Measurements from ENCODE around the gene DGKG.

The DGKG gene

GRCh38 chr3:186280737-186281136 lies 81.3 kb downstream of the DGKG start:
- DNase-seq (ENCODE audit: low read depth in 4 of 4, low spot score in 1 of 4), result no peak

DNA sequence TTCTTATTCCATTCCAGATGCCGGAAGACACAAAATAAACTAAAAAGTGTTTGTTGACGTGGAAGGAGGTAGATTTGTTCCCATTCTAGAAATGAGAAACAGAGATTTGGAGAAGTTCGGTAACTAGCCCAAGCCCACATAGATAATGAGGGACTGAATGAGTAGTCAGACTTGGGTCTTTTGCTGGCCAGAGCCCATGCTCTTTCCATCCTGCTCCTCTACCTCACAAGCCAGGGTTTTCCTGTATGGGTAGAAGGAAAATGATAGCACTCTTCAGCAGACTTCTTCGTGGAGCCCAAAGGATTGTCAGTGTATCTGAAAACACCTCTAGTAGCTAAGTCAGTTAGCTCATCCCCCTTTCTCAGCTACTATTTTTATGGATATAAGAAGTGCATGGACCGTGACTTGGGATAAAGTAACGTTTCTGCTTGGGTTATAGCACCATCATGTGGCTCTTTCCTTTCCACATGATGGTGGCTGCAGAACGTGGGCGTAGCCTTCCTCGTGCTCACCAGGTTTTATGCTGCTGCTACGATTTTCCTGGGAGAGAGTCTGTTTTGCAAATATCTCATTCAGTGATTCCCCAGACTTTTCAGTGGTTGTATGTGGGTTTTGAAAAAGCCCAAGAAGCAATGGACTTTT lies 84.6 kb downstream of the DGKG start:
- no peak for DNase-seq (ENCODE audit: low read depth in 4 of 4, low spot score in 1 of 4)

DNA sequence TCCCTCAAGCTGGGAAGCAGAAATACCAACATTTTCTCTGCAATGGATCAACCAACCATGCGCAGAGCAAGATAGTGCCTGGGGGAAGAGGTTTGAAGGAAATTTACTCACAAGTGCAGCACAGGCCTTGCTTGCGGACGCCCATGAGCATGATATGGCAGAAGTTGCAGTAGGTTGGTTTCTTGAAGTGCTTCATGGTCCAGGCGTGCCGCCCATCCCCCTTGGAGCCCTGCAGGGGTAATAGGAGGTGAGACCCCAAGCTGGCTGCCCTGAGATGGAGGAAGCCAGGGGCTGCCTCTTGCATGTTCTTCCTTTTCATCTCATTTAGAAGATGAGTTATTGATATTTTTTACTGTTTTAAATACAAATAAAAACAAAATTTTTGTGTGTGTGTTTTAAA lies 86.6 kb downstream of the DGKG start:
- no peak for DNase-seq (ENCODE audit: low read depth in 4 of 4, low spot score in 1 of 4)

DNA sequence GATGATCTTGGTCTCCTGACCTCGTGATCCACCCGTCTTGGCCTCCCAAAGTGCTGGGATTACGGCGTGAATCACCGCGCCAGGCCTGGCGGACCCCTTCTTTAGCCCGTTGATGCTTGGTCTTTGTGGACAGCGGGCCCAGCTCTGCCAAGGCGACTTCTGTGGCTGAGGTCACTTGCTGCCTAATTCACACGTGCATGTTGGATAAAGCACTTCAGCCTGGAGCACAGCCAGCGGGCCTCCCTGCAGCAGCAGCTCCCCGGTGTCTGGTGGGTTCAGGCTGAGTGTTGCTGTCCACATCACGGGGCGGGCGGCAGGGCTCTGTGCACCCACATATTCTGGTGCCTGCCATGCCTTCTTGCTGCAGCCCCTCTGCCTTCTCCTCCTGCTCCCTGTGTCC lies 88.4 kb downstream of the DGKG start:
- DNase-seq (ENCODE audit: low read depth in 4 of 4, low spot score in 1 of 4), result no peak

GRCh38 chr3:186270701-186271100 lies 91.3 kb downstream of the DGKG start:
- DNase-seq (ENCODE audit: low read depth in 4 of 4, low spot score in 1 of 4), result no peak

DNA sequence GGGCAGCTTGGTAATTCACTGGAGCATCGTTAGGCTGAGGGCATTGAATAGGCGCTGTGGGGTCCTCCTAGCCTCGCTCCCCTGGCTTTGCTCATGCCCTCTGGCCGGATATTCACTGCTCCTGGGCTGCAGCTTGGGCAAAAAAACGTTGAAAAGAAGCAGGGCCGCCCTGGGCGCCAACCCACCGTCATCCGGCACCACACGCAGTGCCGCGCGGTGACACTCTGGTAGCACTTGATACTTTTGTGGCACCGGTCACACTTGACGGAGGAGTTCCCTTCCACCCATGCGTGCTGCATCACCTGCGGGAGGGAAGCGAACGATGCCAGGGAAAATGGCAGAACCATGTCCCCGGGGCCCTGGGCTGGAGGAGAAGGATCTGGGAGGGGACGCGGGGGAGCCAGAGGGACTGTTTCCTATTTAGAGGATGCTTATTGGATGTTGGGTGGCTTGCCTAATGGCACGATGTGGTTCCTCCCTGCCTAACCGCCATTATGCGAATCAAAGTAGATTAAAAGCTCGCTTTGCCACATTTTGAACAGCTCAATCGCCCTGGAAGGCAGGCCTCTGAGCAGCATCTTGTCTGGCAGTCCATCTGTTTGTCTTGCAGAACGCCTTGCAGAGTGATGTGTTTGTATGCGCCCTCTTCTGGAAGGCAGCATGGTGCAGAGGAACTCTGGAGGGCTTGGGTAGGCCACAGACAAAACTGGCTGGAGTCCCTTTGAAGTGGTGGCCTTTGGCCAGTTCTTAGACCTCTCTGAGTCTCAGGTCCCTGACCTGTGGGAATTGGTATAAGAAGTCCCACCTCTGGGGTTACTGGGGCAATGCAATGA lies 93.2 kb downstream of the DGKG start:
- no peak for DNase-seq (ENCODE audit: low read depth in 4 of 4, low spot score in 1 of 4)

GRCh38 chr3:186267758-186268157 lies 94.3 kb downstream of the DGKG start:
- no peak for DNase-seq (ENCODE audit: low read depth in 4 of 4, low spot score in 1 of 4)

DNA sequence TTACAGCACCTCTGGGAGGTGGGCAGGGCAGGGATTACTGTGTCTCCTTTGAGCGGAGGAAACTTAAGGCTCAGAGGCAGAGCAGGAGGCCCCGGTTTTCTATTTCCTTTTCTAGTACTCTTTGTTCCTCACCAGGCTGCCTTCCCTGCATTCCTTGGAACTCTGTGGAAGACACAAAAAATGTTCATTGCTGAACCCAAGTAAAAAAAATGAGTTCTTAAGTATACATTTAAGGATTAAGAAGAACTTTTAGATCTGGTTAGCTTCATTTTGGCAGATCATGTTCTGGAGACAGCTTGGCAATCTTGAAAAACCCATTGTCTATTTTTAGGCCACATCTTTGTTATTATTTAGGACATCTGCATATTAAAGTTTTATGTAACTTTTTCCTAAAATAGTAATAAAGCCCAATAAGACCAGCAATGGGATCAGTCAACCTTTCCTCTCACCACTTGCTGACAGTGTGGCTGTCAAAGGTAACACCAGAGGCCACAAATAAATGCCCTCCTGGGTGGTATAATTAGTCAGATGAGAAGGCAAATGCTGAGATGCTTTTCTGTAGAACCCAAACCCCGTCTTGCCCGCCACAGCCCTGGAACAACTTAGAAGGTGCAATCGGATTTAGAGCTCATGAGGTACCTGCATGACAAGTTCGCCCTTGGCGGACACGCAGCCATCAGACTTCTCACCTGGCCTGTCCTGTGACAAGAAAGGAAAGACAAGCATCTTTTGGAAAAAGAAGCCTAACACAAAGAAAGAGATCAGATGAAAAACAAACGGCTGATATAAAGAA lies 97.2 kb downstream of the DGKG start:
- no peak for DNase-seq (ENCODE audit: low read depth in 4 of 4, low spot score in 1 of 4)

- DNase-seq (ENCODE audit: low read depth in 4 of 4, low spot score in 1 of 4), result no peak
Measured at GRCh38 chr3:186261638-186262037, 100.4 kb downstream of the DGKG start.

DNA sequence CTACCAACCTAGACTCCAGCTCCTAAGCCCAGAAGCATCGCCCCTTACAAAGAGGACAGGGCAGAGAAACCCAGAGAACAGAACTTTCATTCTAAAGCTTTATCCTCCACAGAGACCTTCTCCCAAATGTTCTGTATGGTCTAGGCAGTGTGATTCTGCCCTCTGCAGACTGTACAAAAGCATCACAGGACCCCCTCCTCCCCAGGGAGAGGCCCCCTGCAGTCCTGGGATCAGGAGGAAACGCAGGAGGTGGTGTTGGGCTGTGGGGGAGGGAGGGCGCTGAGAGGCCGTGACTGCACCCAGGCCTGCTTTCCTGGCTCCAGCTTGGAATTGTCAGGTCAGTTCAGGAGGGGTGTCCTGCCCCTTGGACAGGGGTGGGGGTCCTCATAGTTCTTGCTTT lies 101.3 kb downstream of the DGKG start:
- no peak for DNase-seq (ENCODE audit: low read depth in 4 of 4, low spot score in 1 of 4)

DNA sequence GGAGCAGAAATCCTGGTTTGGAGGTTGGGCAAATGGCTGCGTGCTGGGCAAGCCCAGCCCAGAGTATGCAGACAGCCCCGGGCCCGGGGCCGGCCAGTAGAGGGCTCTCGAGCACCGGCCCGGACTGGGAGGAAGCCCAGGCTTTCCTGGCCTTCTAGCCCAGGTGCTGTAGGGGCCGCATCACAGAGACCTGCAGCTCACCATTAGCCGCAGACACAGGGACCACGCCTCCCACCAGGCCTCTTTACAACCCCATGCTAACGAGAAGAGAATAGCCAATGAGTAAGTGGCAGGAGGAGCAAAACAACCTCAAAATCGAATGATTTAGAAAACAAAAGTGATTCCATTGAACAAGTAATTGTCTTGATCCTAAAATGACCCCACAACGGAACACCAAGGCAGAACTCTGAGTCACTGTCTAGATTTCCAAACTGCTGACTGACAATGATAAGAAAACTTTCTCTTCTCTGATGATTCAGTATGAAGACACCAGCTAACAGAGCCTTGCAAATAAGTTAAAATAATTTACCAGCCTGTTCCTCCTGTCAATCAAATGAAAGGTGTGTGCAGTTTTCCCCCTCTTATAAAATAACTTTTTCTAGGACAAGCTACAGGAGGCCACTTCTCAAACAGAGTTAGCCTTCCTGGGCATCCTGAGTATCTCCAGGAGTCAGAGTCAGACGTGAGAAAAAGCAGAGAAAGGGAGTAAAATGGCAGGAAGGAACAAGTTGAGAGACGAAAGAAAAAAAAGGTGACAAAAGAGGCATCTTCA lies 102.2 kb downstream of the DGKG start:
- peak; percentile 21 to 59 (median 32) for DNase-seq (ENCODE audit: low read depth in 4 of 4, low spot score in 1 of 4)

- no peak for DNase-seq (ENCODE audit: low read depth in 4 of 4, low spot score in 1 of 4)
Measured at GRCh38 chr3:186258968-186259367, 103.1 kb downstream of the DGKG start.

GRCh38 chr3:186257866-186258265 lies 104.2 kb downstream of the DGKG start:
- no peak for DNase-seq (ENCODE audit: low read depth in 4 of 4, low spot score in 1 of 4)

DNA sequence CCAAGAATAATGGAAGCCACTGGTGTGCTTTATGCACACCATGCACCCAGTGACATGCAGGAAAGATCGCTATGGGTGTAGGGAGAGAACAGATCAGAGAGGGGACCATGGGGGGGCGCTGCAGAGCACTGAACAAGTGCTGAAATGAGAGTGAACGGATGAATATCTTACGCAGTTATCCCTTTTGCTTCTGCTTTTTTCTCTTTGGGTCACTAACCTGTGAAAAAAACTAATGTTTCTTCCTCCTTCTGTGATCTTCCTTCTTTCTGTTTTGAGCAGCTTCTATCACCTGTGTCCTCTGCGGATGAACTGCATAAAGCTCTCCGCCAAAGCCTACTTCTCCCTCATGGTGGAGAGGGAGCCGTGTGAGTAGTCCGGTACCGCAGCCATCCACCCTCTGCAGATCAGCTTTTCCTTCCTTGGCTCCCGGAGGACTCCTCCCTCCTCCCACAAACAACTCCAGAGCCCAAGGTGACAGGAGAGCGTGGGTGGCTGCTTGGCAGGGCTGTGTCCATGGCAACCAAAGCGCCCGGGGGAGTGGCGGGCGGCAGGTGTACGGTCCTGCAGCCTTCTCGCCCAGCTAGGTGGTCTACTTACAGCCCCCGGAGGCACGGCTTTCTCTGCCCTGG lies 106.2 kb downstream of the DGKG start:
- no peak for DNase-seq (ENCODE audit: low read depth in 4 of 4, low spot score in 1 of 4)

DNA sequence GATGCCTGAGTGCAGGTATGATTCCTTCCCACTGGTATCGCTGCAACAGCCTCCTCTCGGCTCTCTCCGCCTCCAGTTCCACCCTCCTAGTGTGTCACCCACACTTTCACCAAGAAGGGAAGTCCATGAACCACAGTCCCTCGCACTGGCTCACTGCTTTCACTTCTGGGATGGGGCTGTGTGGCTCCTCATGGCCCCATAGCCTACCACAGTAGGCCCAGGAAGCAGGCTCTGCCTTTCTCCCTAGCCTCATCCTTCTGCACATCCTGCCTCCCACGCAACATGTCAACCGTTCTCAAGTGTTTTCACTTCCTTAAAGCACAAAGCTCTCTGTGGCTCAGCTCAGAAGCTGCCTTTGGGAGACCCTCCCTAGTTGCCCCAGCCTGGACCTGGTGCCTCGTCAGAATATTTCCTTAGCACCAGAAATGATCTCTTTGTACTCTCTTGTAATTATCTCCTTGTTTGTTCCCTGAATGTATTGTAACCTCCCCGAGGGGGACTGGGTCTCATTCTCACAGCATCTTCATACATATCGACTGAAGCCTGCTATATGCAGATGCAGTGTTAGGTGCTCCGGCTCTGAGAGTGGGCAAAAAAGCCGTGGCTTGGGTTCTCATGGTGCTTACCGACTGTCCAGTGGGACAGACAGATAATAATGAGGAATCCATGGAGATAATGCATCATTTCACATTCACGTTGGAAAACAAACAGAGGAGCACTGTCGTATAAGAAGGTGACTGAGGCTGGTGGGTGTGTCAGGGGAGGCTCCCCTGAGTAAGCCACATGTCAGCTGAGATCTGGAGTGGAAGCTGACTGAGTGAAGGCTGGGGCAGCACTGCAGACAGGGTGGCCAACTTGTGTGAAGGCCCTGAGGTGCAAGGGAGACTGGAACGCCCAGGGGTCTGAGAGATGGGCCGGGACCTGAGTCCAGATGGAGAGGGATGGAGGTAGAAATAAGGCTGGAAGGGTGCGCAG lies 107.1 kb downstream of the DGKG start:
- DNase-seq (ENCODE audit: low read depth in 4 of 4, low spot score in 1 of 4), result peak in 1 of 4 experiments; percentile 33

GRCh38 chr3:186251948-186252619 lies 110.0 kb downstream of the DGKG start:
- no peak for DNase-seq (ENCODE audit: low read depth in 4 of 4, low spot score in 1 of 4)

DNA sequence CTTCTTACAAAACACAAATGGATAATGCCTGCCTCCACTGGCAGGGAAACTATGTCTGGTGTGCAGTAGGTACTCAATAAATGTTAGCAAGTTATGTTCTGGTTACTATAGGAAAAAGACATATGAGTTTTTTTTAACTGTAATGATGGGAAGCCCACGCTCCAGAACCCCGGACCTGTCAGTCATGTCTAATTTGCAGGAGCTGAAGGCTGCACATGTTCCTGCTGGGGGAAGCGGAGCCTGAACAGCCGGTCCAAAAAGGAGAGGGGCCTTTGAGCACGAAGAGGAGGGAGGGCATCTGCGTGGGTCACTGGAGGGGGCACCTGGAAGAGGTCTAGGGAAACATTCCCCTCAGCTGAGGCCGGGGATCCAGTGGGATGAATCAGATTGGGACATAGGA lies 113.2 kb downstream of the DGKG start:
- no peak for DNase-seq (ENCODE audit: low read depth in 4 of 4, low spot score in 1 of 4)

GRCh38 chr3:186247821-186248814 lies 113.9 kb downstream of the DGKG start:
- no peak for DNase-seq (ENCODE audit: low read depth in 4 of 4, low spot score in 1 of 4)
